SK-N-SH treated with all-trans-retinoic acid at 6 μM for 48 hours (cell line): ENCODE data around the gene ARRDC4.

Source experiments
- ATAC-seq: fragments of 200-7000 bp; cut with Tn5 transposase; 3 replicates; pipeline ENCODE4 v1.9.1; 2020; ENCODE audit warnings: mild to moderate bottlenecking, moderate library complexity
- ARNTL ChIP-seq: fragments of 450-650 bp; formaldehyde crosslinking; IDR thresholded peaks from 2 replicates; pipeline ENCODE4 v1.5.0; 2020; ENCODE audit warnings: low read depth, mild to moderate bottlenecking, moderate library complexity, borderline replicate concordance
- BACH2 ChIP-seq: fragments of 250-450 bp; sonication (Bioruptor Pico); IDR thresholded peaks from 2 replicates; pipeline ENCODE4 v1.9.0; 2021; ENCODE audit warnings: mild to moderate bottlenecking, borderline replicate concordance
- CSDC2 ChIP-seq: fragments of 250-450 bp; sonication (Bioruptor Pico); IDR thresholded peaks from 2 replicates; pipeline ENCODE4 v1.5.0; 2020; ENCODE audit warnings: mild to moderate bottlenecking, moderate library complexity
- ESRRG ChIP-seq: fragments of 250-450 bp; sonication (Bioruptor Pico); IDR thresholded peaks from 2 replicates; pipeline ENCODE4 v1.6.1; 2021; ENCODE audit warnings: mild to moderate bottlenecking
- GLIS3 ChIP-seq: fragments of 250-450 bp; sonication (Bioruptor Pico); IDR thresholded peaks from 2 replicates; pipeline ENCODE4 v1.5.0; 2020; ENCODE audit warnings: mild to moderate bottlenecking, moderate library complexity
- ISL1 ChIP-seq: fragments of 250-450 bp; sonication (Bioruptor Pico); IDR thresholded peaks from 2 replicates; pipeline ENCODE4 v2.1.2; 2022; ENCODE audit warnings: mild to moderate bottlenecking, moderate library complexity
- OSR1 ChIP-seq: fragments of 250-450 bp; sonication (Bioruptor Pico); IDR thresholded peaks from 2 replicates; pipeline ENCODE4 v1.8.0; 2022; ENCODE audit warnings: moderate library complexity, mild to moderate bottlenecking, inconsistent platforms
- PPARA ChIP-seq: fragments of 250-450 bp; sonication (Bioruptor Pico); IDR thresholded peaks from 2 replicates; pipeline ENCODE4 v1.5.0; 2020; ENCODE audit warnings: mild to moderate bottlenecking, borderline replicate concordance
- RARB ChIP-seq: fragments of 250-450 bp; sonication (Bioruptor Pico); IDR thresholded peaks from 2 replicates; pipeline ENCODE4 v1.8.0; 2021; ENCODE audit warnings: mild to moderate bottlenecking, moderate library complexity
- SNAI2 ChIP-seq: fragments of 250-450 bp; sonication (Bioruptor Pico); IDR thresholded peaks from 2 replicates; pipeline ENCODE4 v1.5.0; 2020; ENCODE audit warnings: mild to moderate bottlenecking, moderate library complexity
- TCF4 ChIP-seq: fragments of 250-450 bp; sonication (Bioruptor Pico); IDR thresholded peaks from 2 replicates; pipeline ENCODE4 v1.8.0; 2021; ENCODE audit warnings: mild to moderate bottlenecking, moderate library complexity, borderline replicate concordance
- TOX ChIP-seq: fragments of 250-450 bp; sonication (Bioruptor Pico); IDR thresholded peaks from 2 replicates; pipeline ENCODE4 v1.8.0; 2021; ENCODE audit warnings: mild to moderate bottlenecking, moderate library complexity, borderline replicate concordance
- ZC3H10 ChIP-seq: fragments of 250-450 bp; sonication (Bioruptor Pico); IDR thresholded peaks from 2 replicates; pipeline ENCODE4 v1.5.1; 2021; ENCODE audit warnings: mild to moderate bottlenecking, moderate library complexity
- ZFP3 ChIP-seq: fragments of 250-450 bp; sonication (Bioruptor Pico); IDR thresholded peaks from 2 replicates; pipeline ENCODE4 v1.5.0; 2020; ENCODE audit warnings: mild to moderate bottlenecking, moderate library complexity
- ZFP30 ChIP-seq: fragments of 450-650 bp; formaldehyde crosslinking; IDR thresholded peaks from 2 replicates; pipeline ENCODE4 v1.5.0; 2022; ENCODE audit warnings: mild to moderate bottlenecking, moderate library complexity
- ZNF565 ChIP-seq: fragments of 450-650 bp; formaldehyde crosslinking; conservative IDR thresholded peaks from 2 replicates; pipeline ENCODE4 v1.5.0; 2020; ENCODE audit warnings: low read depth, mild to moderate bottlenecking, moderate library complexity
- ZNF70 ChIP-seq: fragments of 450-650 bp; formaldehyde crosslinking; IDR thresholded peaks from 2 replicates; pipeline ENCODE4 v1.5.0; 2020; ENCODE audit warnings: mild to moderate bottlenecking, moderate library complexity
- ZNF8 ChIP-seq: fragments of 450-650 bp; formaldehyde crosslinking; IDR thresholded peaks from 2 replicates; pipeline ENCODE4 v1.5.0; 2020; ENCODE audit warnings: mild to moderate bottlenecking, moderate library complexity
- TF ChIP-seq, protein P1 (sequence below): fragments of 250-450 bp; sonication (Bioruptor Pico); IDR thresholded peaks from 2 replicates; pipeline ENCODE4 v1.8.0; 2020; ENCODE audit warnings: mild to moderate bottlenecking, moderate library complexity, borderline replicate concordance
- TF ChIP-seq, protein P2 (sequence below): fragments of 250-450 bp; sonication (Bioruptor Pico); IDR thresholded peaks from 2 replicates; pipeline ENCODE4 v1.5.0; 2020; ENCODE audit warnings: mild to moderate bottlenecking, moderate library complexity
- TF ChIP-seq, protein P3 (sequence below): fragments of 250-450 bp; sonication (Bioruptor Pico); IDR thresholded peaks from 2 replicates; pipeline ENCODE4 v1.5.1; 2020; ENCODE audit warnings: low read depth, mild to moderate bottlenecking, moderate library complexity
- TF ChIP-seq, protein P4 (sequence below): fragments of 250-450 bp; sonication (Bioruptor Pico); IDR thresholded peaks from 2 replicates; pipeline ENCODE4 v1.5.1; 2021; ENCODE audit warnings: mild to moderate bottlenecking, moderate library complexity

ARRDC4 gene

DNA sequence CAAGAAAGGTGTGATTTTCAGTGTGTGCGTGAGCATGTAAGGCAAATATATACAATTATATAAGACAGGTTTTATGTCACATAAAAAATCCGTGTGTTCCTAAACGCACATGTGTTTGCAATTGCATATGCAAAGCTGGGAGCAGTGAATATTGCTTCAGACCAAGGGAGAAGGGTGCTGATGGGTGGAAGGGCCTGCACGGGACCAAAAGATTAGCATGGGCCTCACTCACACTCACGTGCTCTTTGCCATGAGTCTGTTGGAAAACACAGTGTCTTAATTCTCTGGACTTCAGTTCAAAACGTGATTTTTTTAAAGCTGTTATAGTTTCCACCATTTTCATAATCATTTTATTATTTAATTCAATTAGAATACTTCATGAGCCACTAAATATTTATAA is 7.2 kb upstream of the ARRDC4 start:
- no peak for ATAC-seq
- TF ChIP-seq CSDC2 (CRISPR knock-in tag) = no peak
- no peak for TF ChIP-seq TCF4 (CRISPR knock-in tag)
- TF ChIP-seq ARNTL (CRISPR knock-in tag) = no peak
- no peak for TF ChIP-seq PPARA
- TF ChIP-seq TOX (CRISPR knock-in tag) = no peak
- TF ChIP-seq ZNF565 (CRISPR knock-in tag) = no peak
- no peak for TF ChIP-seq ZC3H10 (CRISPR knock-in tag)
- TF ChIP-seq ESRRG (CRISPR knock-in tag) = no peak
- no peak for TF ChIP-seq GLIS3 (CRISPR knock-in tag)
- TF ChIP-seq ZNF8 = no peak
- TF ChIP-seq, protein P1, sequence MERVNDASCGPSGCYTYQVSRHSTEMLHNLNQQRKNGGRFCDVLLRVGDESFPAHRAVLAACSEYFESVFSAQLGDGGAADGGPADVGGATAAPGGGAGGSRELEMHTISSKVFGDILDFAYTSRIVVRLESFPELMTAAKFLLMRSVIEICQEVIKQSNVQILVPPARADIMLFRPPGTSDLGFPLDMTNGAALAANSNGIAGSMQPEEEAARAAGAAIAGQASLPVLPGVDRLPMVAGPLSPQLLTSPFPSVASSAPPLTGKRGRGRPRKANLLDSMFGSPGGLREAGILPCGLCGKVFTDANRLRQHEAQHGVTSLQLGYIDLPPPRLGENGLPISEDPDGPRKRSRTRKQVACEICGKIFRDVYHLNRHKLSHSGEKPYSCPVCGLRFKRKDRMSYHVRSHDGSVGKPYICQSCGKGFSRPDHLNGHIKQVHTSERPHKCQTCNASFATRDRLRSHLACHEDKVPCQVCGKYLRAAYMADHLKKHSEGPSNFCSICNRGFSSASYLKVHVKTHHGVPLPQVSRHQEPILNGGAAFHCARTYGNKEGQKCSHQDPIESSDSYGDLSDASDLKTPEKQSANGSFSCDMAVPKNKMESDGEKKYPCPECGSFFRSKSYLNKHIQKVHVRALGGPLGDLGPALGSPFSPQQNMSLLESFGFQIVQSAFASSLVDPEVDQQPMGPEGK = no peak
- TF ChIP-seq, protein P2, sequence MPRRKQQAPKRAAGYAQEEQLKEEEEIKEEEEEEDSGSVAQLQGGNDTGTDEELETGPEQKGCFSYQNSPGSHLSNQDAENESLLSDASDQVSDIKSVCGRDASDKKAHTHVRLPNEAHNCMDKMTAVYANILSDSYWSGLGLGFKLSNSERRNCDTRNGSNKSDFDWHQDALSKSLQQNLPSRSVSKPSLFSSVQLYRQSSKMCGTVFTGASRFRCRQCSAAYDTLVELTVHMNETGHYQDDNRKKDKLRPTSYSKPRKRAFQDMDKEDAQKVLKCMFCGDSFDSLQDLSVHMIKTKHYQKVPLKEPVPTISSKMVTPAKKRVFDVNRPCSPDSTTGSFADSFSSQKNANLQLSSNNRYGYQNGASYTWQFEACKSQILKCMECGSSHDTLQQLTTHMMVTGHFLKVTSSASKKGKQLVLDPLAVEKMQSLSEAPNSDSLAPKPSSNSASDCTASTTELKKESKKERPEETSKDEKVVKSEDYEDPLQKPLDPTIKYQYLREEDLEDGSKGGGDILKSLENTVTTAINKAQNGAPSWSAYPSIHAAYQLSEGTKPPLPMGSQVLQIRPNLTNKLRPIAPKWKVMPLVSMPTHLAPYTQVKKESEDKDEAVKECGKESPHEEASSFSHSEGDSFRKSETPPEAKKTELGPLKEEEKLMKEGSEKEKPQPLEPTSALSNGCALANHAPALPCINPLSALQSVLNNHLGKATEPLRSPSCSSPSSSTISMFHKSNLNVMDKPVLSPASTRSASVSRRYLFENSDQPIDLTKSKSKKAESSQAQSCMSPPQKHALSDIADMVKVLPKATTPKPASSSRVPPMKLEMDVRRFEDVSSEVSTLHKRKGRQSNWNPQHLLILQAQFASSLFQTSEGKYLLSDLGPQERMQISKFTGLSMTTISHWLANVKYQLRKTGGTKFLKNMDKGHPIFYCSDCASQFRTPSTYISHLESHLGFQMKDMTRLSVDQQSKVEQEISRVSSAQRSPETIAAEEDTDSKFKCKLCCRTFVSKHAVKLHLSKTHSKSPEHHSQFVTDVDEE (CRISPR knock-in tag) = no peak
- TF ChIP-seq BACH2 (CRISPR knock-in tag) = no peak
- TF ChIP-seq ZFP3 (CRISPR knock-in tag) = no peak
- no peak for TF ChIP-seq ZNF70 (CRISPR knock-in tag)
- TF ChIP-seq ZFP30 (CRISPR knock-in tag) = no peak
- TF ChIP-seq OSR1 (CRISPR knock-in tag) = no peak
- TF ChIP-seq RARB (CRISPR knock-in tag) = no peak
- TF ChIP-seq, protein P3, sequence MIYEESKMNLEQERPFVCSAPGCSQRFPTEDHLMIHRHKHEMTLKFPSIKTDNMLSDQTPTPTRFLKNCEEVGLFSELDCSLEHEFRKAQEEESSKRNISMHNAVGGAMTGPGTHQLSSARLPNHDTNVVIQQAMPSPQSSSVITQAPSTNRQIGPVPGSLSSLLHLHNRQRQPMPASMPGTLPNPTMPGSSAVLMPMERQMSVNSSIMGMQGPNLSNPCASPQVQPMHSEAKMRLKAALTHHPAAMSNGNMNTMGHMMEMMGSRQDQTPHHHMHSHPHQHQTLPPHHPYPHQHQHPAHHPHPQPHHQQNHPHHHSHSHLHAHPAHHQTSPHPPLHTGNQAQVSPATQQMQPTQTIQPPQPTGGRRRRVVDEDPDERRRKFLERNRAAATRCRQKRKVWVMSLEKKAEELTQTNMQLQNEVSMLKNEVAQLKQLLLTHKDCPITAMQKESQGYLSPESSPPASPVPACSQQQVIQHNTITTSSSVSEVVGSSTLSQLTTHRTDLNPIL = no peak
- no peak for TF ChIP-seq ISL1

DNA sequence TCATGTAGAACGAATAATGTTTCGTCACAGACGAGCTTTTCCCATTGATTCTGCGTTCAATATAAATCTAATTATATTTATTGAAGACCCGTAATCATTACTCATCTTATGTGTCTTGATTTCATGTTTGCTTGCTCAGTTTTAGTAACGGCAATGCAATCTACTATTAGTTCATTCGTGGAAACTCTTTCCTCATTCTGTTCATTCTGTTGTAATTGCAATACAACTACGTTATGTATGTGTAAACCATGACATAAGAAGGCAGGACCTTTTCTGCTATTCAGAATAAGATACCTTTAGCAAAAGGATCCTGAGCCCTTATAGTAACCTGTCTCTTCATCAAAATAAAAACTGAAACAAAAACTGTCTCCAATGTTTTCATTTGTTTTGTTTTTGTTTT is 6.8 kb upstream of the ARRDC4 start:
- no peak for TF ChIP-seq ESRRG (CRISPR knock-in tag)
- TF ChIP-seq ZNF70 (CRISPR knock-in tag) = no peak
- TF ChIP-seq ZNF8 = no peak
- TF ChIP-seq SNAI2 (CRISPR knock-in tag) = no peak
- TF ChIP-seq, protein P4, sequence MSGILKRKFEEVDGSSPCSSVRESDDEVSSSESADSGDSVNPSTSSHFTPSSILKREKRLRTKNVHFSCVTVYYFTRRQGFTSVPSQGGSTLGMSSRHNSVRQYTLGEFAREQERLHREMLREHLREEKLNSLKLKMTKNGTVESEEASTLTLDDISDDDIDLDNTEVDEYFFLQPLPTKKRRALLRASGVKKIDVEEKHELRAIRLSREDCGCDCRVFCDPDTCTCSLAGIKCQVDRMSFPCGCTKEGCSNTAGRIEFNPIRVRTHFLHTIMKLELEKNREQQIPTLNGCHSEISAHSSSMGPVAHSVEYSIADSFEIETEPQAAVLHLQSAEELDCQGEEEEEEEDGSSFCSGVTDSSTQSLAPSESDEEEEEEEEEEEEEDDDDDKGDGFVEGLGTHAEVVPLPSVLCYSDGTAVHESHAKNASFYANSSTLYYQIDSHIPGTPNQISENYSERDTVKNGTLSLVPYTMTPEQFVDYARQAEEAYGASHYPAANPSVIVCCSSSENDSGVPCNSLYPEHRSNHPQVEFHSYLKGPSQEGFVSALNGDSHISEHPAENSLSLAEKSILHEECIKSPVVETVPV (CRISPR knock-in tag) = no peak
- no peak for TF ChIP-seq RARB (CRISPR knock-in tag)
- no peak for ATAC-seq

DNA sequence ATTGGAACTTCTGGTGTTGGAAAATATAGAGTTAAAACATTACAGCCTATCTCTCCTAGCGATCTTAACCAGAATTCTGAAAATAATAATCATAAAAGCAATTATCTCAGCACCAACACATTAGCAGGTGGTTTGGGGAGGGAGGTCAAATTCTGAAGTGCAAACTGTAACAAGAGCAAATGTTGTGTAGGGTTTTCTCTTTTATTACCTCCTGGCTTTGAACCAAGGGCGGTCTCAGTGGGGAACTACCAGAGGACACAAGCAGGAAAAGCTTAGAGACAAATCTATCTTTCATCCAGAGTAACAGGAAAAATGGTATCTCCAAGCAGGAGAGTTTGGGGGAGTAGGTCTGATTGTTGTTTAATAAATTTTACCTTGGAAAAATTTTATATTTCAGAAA is 5.5 kb upstream of the ARRDC4 start:
- TF ChIP-seq RARB (CRISPR knock-in tag) (no peak), TOX (CRISPR knock-in tag) (no peak)
- TF ChIP-seq, protein P2 (CRISPR knock-in tag) = no peak

More for the DNA sequence above, 5.5 kb upstream of the ARRDC4 start:
- ATAC-seq = no peak
